GM18870 (cell line): ENCODE data around the gene LMF2.
"Not testable (repeated sequence)": the region's sequence is repeated elsewhere in the genome, so short reads cannot be mapped to it uniquely, and the experiment has no call there.

ENCODE experiments used
- ATAC-seq: cut with Tn5 transposase; IDR thresholded peaks from one replicate; pipeline ENCODE4 v1.9.1; 2021; ENCODE audit warnings: moderate library complexity; ENCODE audit not compliant: unreplicated experiment

Gene LMF2

DNA sequence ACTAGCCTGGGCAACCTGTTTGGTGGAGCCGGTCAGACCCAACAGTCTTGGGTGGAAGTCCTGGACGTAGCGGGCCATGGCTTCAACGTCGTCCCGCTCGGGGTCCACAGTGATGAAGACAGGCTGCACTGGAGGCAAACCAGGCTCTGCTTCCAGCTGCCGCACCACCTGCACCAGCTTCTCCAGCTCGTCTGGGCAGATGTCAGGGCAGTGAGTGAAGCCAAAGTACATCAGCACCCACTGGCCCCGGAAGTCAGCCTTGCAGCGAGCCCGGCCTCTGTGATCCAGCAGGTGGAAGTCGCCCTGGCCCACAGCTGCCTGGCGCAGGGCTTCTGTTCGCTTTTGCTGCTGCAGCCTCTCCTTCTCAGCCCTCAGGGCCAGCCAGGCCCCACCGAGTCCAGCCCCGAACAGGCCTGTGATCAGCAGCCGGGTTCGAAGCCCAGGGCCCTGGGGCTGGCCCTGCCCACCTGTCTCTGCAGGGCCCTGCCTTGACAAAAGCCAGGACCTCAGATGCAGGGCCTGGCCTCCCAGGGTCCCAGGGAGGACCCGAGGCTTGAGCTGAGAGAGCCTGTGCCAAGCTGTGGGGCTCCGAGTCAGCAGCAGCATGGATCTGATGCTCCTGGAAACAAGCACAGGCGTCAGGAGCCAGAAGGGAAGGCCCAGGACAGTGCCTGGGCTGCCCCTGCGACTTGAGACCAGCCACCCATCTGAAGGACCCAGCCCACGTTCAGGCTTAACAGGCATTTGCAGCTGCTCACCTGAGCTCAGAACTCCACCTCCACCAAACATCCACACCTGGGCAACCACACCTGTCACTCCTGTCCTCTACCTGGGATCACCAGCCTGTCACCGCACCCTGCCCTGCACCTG lies 16.5 kb upstream of the LMF2 start:
- ATAC-seq = no peak

DNA sequence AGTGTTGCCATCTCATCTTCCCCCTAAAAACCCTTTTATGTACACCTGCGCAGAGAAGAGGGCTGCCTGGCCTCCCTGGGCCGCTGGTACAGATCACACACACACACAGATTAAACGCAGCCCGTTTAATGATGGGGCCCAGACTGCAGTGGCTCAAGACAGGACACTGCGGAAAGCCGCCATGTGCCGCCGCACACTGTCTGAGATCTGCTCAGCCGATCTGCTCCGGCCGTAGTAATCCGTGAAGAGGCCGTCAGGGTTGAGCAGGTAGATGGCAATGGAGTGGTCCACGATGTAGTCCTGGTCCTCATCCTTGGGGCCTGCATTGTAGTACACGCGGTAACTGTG lies 15.9 kb upstream of the LMF2 start:
- ATAC-seq = no peak

DNA sequence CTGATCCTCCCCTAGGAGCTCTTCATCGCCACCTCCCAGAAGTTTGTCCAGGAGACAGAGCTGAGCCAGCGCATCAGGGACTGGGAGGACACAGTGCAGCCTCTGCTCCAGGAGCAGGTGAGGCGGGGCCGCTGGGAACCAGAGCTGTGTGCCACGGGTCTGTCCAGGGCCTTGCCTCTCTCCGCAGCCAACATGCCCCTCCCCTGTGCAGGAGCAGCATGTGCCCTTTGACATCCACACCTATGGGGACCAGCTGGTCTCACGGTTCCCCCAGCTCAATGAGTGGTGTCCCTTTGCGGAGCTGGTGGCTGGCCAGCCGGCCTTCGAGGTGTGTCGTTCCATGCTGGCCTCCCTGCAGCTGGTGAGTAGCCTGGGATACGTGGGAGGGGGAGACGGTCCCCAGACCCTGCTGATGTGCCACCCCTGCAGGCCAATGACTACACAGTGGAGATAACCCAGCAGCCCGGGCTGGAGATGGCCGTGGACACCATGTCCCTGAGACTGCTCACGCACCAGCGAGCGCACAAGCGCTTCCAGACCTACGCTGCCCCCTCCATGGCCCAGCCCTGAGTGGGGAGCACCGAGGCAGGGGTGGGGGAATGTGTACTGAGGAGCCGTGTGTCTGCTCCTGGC lies 15.4 kb upstream of the LMF2 start:
- no peak for ATAC-seq

DNA sequence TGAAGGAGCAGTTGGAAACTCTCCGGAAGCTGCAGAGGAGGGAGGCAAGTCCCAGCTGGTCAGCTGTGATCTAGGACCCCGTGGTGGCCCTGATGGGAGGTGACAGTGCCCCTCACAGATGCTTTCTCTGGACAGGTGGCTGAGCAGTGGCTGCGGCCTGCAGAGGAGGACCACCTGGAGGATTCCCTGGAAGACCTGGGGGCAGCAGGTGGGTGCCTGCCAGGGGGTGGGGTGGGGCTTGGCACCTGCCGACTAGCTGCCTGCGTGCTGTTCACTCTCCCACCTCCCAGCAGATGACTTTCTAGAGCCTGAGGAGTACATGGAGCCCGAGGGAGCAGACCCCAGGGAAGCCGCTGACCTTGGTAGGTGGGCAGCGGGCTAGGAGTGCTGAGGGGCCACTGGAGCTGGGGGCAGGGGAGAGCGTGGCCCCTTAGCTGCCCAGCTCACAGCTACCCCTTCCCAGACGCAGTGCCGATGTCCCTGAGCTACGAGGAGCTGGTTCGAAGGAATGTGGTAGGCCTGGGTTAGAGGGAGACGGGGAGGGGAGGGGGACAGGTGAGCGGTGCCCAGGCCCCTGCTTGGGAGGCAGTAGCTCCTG lies 14.8 kb upstream of the LMF2 start:
- ATAC-seq = no peak

- ATAC-seq = no peak
Observed at GRCh38 chr22:50521710-50522109, 14.2 kb upstream of the LMF2 start.

- no peak for ATAC-seq
Observed at GRCh38 chr22:50520826-50521453, 13.4 kb upstream of the LMF2 start.

- ATAC-seq = not testable (repeated sequence)
Observed at GRCh38 chr22:50520184-50520583, 12.7 kb upstream of the LMF2 start.

DNA sequence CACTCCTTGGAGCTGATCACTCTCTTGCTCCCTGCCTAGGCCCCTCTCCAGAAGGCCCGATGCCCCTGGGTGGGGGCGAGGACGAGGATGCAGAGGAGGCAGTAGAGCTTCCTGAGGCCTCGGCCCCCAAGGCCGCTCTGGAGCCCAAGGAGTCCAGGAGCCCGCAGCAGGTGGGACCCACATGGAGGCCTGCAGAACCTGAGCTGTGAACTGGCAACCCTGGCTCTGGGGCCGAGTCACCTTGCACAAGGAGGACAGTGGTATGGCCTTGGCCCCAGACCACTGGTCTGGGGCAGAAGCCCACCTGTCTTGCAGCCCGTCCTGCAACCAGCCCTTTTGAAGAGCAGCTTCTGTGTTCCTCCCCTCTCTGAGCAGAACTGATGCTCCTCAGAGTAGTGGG lies 11.6 kb upstream of the LMF2 start:
- ATAC-seq = no peak

DNA sequence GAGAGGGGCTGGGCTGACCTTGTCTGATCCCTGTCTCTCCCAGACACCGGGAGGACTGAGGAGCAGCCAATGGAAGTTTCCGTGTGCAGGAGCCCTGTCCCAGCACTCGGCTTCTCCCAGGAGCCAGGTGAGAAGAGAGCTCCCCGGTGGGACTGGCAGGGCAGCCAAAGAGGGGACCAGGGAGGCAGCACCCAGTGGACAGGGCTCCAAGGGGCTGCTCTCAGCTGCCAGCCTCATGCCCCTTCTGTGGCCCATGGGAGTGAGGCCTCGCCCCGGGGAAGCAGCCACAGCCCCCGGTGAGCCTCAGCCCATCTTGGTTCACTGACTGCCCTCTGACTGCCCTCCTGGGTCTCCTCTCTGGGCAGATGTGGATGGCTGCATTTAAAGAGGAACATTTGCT lies 11.1 kb upstream of the LMF2 start:
- ATAC-seq = no peak

DNA sequence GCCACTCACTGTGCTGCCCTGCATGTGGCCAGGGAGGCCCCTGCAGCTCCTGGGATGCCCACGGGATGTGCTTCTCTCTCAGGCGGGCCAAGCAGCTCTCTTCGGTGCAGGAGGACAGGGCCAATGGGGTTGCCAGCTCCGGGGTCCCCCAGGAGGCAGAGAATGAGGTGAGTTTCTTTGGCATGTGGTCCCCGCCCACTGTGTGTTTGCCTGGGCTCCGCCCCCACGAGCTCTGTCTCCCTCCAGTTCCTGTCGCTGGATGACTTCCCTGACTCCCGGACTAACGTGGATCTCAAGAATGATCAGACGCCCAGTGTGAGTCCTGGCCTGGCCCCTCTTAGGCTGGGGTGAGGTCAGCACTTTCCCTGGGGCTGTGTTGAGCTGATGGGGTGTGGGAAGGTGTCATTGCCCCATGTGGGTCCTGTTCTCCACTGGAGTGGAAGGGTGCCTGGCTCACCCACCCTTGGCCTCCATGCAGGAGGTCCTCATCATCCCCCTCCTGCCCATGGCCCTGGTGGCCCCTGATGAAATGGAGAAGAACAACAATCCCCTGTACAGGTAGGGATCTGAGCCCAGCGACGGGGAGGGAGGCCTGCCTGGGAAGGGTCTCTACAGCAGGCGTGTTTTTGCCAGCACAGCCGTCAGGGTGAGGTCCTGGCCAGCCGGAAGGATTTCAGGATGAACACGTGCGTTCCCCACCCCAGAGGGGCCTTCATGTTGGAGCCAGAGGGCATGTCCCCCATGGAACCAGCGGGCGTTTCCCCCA lies 10.2 kb upstream of the LMF2 start:
- no peak for ATAC-seq

DNA sequence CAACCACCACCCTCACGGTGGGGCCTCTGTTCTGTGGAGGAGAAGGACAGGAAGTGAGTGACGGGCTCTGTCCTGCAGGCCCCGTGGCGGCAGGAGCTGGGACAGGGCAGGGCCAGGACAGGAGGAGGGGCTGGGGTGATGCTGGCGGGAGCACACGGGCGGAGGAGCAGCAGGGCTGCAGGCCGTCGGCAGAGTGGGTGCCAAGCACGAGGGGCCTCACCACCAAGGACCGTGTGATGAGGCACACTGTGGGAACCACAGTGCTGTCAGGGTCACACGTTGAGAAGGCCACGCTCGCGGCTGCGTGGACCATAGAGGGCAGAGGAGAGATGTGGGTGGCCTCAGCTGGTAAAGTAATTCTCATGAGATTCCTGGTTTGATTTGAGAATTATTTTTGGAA lies 9.4 kb upstream of the LMF2 start:
- no peak for ATAC-seq

- no peak for ATAC-seq
Observed at GRCh38 chr22:50516068-50516467, 8.6 kb upstream of the LMF2 start.

- ATAC-seq = no peak
Observed at GRCh38 chr22:50513175-50513574, 5.7 kb upstream of the LMF2 start.

GRCh38 chr22:50508897-50509296 lies 1.4 kb upstream of the LMF2 start:
- no peak for ATAC-seq

- ATAC-seq = peak; percentile 60
Observed at GRCh38 chr22:50507991-50508884, 736 bp upstream of the LMF2 start, which contains the start of gene NCAPH2. TSS of gene NCAPH2 (plus strand) at chr22:50508224. CDS start at chr22:50508338, 114 bp downstream.

- ATAC-seq = no peak
Observed at GRCh38 chr22:50506611-50507420, 686 bp downstream of the LMF2 start.

DNA sequence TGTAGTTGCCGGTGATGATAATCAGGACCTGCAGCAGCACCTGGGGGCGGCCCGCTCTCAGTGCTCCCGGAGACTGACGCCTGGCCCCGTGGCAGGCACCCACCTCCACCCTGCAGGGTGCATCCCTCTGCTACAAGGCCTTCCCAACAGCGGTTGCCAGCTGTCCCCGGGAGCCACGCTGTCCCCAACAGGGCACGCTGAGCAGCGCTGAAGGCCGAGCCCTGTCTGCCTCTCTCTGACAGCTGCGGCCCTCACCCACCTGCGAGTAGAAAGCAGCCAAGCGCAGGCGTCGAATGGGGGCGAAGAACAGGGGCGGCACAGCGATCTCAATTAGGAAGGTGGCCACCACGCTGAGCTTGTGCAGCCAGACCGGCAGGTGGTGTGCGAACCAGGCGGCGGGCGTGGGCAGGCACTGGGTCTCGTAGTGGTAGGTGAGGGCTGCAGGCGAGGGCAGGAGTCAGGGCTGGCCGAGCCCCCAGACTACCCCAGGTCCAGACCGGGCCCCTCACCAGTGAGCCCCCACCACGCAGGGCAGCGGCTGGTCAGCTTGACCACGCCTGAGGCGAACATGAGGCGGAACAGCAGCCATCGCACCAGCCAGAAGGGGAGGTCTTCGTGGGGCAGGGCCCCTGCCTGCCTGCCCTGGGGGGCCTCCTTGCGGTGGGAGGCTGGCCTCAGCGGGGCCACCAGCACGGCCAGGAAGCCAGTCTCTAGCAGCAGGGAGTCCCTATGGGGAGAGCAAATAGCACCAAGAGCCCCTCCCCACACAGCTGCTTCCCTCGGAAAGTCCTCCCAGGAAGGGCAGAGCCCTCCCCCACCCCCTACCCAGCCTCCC lies 1.5 kb downstream of the LMF2 start:
- no peak for ATAC-seq

DNA sequence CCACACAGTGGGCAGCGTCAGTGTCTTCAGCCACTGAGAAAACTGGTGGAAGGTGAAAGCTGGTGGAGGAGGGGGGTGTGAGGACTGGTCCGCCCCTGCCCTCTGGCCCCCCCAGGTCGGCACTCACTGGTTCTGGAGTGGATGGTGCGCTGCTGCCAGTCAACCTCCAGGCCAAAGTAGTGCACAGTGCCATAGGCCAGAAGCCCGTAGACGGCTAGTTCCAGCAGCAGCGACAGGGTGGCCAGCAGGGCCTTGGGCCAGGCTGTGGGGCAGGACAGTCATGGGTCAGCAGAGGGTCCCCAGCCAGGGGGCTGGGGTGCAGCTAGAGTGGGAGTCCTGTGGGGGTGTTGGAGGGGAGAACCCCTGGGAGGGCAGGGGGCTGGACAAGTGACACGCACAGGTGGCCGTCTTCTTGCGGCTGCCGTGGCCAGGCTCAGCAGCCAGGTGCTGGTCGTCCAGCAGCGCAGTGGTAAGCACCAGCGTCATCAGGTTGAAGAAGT lies 2.2 kb downstream of the LMF2 start:
- ATAC-seq = no peak
